ENCODE data around the gene OTOF. TPM values are rescaled to one million over a fixed set of nuclear protein-coding genes. Genes with fewer than 3 reads are reported as not detected.

OTOF gene
- total RNA-seq, 1 donor from 2014 or later: not detected

- no peaks in the 10 kb centered on the region for H3K4me1 ChIP-seq
These were observed 43.9 kb upstream of the OTOF start for GRCh38 chr2:26521913-26522180.

GRCh38 chr2:26521054-26521912 is 43.4 kb upstream of the OTOF start:
- H3K4me1 ChIP-seq: no peaks in the 10 kb centered on the region
- H3K4me3 ChIP-seq: no peak overlapping the region
- H3K27me3 ChIP-seq: no peaks in the 10 kb centered on the region
- DNase-seq (ENCODE audit: low spot score in 2 of 2): no peak
- no peak overlapping the region for H3K27ac ChIP-seq
- H3K9me3 ChIP-seq: no peaks in the 10 kb centered on the region
- intact Hi-C loops (cut with DNase I): no loop called here
- H3K36me3 ChIP-seq: no peaks in the 10 kb centered on the region
- TF ChIP-seq CTCF (IDR thresholded peaks at IDR 0.05): no peak

More at GRCh38 chr2:26521913-26522180, 43.9 kb upstream of the OTOF start:
- H3K9me3 ChIP-seq: no peaks in the 10 kb centered on the region
- DNase-seq (ENCODE audit: low spot score in 2 of 2): no peak
- H3K4me3 ChIP-seq: no peak overlapping the region
- no peak overlapping the region for H3K27ac ChIP-seq
- TF ChIP-seq CTCF (IDR thresholded peaks at IDR 0.05): no peak
- intact Hi-C loops (cut with DNase I): no loop called here
- no peaks in the 10 kb centered on the region for H3K27me3 ChIP-seq
- no peaks in the 10 kb centered on the region for H3K36me3 ChIP-seq

GRCh38 chr2:26520148-26520449 is 42.2 kb upstream of the OTOF start:
- no peaks in the 10 kb centered on the region for H3K27me3 ChIP-seq
- no peaks in the 10 kb centered on the region for H3K9me3 ChIP-seq
- H3K4me1 ChIP-seq: no peaks in the 10 kb centered on the region
- H3K36me3 ChIP-seq: no peaks in the 10 kb centered on the region
- no peak overlapping the region for H3K27ac ChIP-seq
- intact Hi-C loops (cut with DNase I): no loop called here
- TF ChIP-seq CTCF (IDR thresholded peaks at IDR 0.05): no peak
- DNase-seq (ENCODE audit: low spot score in 2 of 2): no peak
- no peak overlapping the region for H3K4me3 ChIP-seq

- H3K27ac ChIP-seq: no peak overlapping the region
- no peak for TF ChIP-seq CTCF (IDR thresholded peaks at IDR 0.05)
These were observed 41.6 kb upstream of the OTOF start for GRCh38 chr2:26519396-26520147.

GRCh38 chr2:26516781-26517180 is 38.9 kb upstream of the OTOF start:
- no peaks in the 10 kb centered on the region for H3K4me1 ChIP-seq
- H3K27me3 ChIP-seq: no peaks in the 10 kb centered on the region
- no peak for TF ChIP-seq CTCF (IDR thresholded peaks at IDR 0.05)
- DNase-seq (ENCODE audit: low spot score in 2 of 2): no peak
- no peaks in the 10 kb centered on the region for H3K36me3 ChIP-seq
- H3K4me3 ChIP-seq: no peak overlapping the region
- intact Hi-C loops (cut with DNase I): no loop called here
- H3K9me3 ChIP-seq: no peaks in the 10 kb centered on the region
- no peak overlapping the region for H3K27ac ChIP-seq

More at GRCh38 chr2:26519396-26520147, 41.6 kb upstream of the OTOF start:
- Histone ChIP-seq H3K4me1 (no peaks in the 10 kb centered on the region), H3K27me3 (no peaks in the 10 kb centered on the region), H3K36me3 (no peaks in the 10 kb centered on the region), H3K4me3 (no peak overlapping the region), H3K9me3 (no peaks in the 10 kb centered on the region)
- no peak for DNase-seq (ENCODE audit: low spot score in 2 of 2)
- intact Hi-C loops (cut with DNase I): no loop called here
